GM12892 (cell line): ENCODE data around the gene NR4A3.

ENCODE experiments used
- DNase-seq: peaks from one replicate; pipeline ENCODE4 v3.0.0; 2011; ENCODE audit not compliant: insufficient read length
- FAIRE-seq: peaks from 2 replicates; lab custom pipeline; 2011; peaks lifted over from hg19 to GRCh38; lab: Jason Lieb, UNC
- POLR2A ChIP-seq: IDR thresholded peaks from 2 replicates; pipeline ENCODE4 v1.6.1; 2011; ENCODE audit warnings: low read depth, low read length, control low read depth
- POLR2AphosphoS5 ChIP-seq: IDR thresholded peaks from 2 replicates; pipeline ENCODE4 v1.6.1; 2011; ENCODE audit warnings: low read depth, low read length, control low read depth
- TAF1 ChIP-seq: IDR thresholded peaks from 2 replicates; pipeline ENCODE4 v1.6.1; 2011; ENCODE audit warnings: low read depth, mild to moderate bottlenecking, control low read depth, low read length, borderline replicate concordance

Gene NR4A3

DNA sequence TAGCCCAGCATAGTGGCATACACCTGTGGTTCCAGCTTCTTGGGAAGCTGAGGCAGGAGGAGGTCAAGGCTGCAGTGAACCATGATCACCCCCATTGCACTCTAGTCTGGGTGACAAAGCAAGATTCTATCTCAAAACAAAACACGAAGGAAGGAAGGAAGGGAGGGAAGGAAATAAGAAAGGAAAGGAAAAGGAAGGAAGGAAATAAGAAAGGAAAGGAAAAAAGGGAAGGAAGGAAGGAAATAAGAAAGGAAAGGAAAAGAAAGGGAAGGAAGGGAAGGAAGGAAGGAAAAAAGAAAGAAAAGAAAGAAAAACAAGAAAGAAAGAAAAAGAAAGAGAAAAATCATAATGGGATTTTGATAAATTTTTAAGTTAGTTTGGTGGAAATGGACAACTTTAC is 81.7 kb downstream of the NR4A3 start:
- no peak for DNase-seq
- TF ChIP-seq POLR2A (no peak), TAF1 (no peak), POLR2AphosphoS5 (no peak)
- FAIRE-seq: no peak

DNA sequence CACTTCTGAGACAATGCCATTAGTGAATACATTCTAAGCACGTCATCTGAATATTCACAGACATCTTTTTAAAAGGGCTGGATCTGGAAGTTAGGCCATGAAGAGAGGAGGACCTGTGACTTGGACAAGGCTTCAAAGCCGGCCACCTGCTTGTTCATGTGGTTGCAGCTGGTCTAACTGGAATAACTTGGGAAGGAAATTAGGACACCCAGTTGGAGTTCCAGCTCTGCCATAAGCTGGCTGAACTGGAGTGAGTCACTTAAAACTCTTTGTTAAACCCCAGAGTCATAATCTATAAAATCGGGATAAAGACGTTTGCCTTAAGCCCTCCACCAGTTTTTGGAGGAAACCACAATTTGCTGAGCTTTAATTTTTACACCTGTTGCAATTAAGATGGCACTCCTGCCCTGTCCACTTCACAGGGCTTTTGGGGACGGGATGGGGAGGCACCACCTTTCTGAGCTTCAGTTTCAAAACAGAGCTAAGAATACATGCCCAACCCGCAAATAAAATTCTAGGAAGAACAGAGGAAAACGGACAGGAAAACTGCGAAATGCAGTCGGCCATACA is 84.2 kb downstream of the NR4A3 start:
- DNase-seq: no peak
- TF ChIP-seq TAF1 (no peak), POLR2A (no peak), POLR2AphosphoS5 (no peak)
- FAIRE-seq: no peak

DNA sequence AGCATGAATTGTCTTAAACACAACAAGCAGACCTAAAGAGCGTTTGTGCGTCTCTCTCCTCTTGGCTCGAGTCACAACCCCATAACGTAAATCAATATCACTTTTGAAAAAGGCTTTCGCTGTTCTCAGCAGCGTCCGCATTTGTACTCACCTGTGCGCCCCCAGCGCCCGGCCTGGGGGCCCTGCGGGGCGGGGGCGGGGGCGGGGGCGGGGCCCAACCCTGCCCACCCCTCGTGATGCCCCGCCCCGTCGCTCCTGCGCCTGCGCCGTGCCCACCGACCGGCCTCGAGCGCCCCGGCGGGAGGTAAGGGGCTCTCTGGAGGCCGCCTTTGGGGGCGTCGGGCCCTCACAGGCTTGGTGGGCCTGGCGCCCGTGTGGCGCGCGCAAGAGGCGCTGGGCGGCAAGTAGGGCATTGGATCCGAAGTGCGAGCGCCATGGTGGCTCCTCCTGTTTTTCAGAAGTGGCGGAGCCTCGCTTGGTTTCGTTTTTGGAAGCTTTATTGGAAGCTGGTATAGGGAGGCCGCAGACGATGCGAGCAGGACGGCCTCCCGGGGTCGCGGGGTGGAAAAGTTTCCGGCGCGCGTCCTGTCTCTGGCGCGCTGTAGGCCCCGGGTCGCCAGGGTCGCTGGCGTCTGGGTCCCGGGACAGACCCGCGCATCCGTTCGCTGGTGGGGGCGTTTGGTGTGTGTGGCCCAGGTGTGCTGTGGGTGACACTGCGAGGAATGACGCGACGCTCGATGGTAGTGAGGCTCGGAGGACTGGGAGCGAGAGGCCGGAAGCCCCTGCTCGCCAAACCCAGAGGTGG is 84.9 kb downstream of the NR4A3 start, which contains the start of gene STX17:
STX17 (plus strand) TSS at position 252 of the 805 bp plus-strand sequence. CDS start 8,586 bp downstream, outside the sequence.
- DNase-seq (peak; percentile 72), FAIRE-seq (peak; percentile 80)
- TF ChIP-seq POLR2AphosphoS5: peak; percentile 33
- TF ChIP-seq TAF1: no peak; the same call in 1 of the 2 replicates
- TF ChIP-seq POLR2A: peak; percentile 63

DNA sequence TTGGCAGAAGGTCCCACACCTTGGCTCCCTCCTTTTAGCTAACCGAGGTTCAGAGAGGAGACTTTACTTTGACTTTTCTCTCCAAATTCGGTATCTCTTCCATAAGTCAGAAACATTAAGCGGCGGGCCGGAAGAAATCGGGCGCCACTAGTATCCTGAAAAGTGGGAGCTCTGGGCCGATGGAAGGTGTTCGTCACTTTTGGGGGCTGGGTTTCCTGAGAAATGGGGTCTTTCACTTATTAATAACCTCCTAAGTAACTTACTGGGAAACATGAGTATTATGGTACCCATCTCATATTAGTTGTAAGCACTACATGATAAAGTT is 85.5 kb downstream of the NR4A3 start:
- no peak for FAIRE-seq
- no peak for DNase-seq
- TF ChIP-seq TAF1 (no peak), POLR2AphosphoS5 (no peak), POLR2A (no peak)

DNA sequence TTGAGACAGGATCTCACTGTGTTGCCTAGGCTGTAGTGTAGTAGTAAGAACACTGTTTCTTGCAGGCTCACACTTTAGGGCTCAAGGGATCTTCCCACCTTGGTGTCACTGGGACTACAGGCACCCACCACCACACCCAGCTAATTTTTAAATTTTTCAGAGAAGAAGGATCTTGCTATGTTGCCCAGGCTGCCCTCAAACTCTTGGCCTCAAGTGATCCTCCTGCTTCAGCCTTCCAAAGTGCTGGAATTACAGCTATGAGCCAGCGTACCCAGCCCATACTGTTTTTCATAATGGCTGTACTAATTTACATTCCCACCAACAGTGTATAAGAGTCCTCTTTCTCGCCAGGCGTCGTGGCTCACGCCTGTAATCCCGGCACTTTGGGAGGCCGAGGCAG is 89.9 kb downstream of the NR4A3 start:
- FAIRE-seq (no peak), DNase-seq (no peak)
- TF ChIP-seq POLR2A: no peak
- TF ChIP-seq POLR2AphosphoS5: no peak
- no peak for TF ChIP-seq TAF1
